DMS79 (cell line): ENCODE data around the gene CXorf49B.
"Not testable (repeated sequence)": the region's sequence is repeated elsewhere in the genome, so short reads cannot be mapped to it uniquely, and the experiment has no call there.

ENCODE experiments used
- DNase-seq: peaks from one replicate; lab custom pipeline; 2025; lab: John Stamatoyannopoulos, UW

The CXorf49B gene

DNA sequence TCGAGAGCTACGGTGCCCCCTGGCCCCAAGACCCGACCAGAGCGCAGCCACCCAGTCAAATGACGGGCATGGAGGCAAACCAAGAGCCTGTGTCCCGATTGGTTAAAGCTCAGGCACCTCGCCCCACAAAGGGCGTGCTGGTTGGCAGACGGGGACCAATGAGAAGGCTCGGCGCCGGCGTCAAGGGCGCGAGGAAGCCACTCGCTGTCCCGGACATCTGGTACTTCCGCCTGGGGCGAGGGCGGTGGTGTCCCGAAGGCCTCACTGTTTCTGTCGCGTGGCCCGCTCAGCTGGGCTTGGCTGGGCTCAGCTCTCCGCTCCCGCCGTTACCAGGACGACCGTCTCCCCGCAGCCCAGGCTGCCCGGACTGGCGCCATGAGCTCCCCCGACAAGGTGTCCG lies at the start of gene CXorf49B:
CXorf49B (plus strand) TSS at position 301 of the 400 bp plus-strand sequence; CDS start at position 376, 75 bp downstream.
- not testable (repeated sequence) for DNase-seq

DNA sequence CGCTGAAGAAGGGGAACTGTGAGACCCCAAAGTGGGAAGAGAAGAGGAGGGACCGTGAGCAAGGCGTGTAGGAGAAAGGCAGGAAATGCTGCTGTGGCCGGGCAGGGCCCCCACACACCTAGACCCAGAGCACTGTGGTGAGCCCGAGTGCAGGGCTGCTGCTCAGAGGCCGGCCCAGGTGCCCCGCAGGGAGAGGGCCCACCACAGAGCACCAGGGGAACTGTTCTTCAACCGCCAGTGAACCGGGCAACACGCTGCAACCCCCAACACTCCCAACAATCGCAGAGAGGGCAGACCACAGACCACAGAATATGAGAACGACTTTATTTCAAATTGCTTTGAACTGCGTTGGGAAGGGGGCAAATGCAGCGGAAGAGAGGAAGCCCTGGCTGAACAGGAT lies 49.1 kb upstream of the CXorf49B start:
- DNase-seq: not testable (repeated sequence)

DNA sequence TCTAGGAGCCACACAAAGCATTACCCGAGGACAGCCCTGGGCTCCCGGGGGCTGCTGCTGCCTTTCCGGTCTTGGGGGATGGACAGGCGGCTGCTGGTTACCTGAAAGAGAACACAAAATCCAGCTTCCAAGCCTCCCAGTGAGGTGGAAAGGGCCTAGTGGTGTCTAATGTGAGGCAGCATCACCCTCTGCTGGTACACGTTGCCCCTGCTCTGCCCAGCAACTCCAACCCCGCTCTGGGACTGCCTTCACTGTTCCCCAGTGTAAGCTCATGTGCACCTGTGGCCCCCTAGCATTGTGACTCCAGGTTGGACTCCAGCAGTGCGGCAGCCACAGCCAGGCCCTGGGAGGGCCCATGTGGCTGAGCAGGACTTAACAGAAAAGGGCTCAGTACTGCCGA lies 47.6 kb upstream of the CXorf49B start:
- DNase-seq: not testable (repeated sequence)

DNA sequence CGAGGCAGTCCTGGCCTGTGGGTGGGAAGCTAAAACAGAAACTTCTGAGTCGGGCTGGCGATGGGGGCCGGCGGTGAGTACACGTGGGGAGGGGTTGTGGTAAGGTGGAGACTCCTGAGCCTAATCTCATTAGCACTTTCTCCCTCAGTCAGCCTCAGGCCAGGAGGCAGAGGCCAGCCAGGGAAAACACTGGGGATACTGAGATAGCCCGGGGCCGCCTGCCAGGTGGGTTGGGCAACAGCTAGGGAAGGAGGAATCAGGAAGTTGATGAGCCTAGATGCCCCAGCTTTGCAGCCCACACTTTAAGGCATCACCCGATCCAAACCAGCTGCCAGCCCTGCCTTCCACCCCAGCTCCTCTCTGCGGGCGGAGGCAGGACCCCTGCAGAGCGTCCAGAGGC lies 46.8 kb upstream of the CXorf49B start:
- not testable (repeated sequence) for DNase-seq

DNA sequence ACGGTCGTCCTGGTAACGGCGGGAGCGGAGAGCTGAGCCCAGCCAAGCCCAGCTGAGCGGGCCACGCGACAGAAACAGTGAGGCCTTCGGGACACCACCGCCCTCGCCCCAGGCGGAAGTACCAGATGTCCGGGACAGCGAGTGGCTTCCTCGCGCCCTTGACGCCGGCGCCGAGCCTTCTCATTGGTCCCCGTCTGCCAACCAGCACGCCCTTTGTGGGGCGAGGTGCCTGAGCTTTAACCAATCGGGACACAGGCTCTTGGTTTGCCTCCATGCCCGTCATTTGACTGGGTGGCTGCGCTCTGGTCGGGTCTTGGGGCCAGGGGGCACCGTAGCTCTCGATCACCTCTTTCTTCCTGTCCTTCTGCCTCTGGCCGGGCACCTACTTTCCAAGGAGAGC lies 45.0 kb upstream of the CXorf49B start, which contains the start of gene CXorf49:
CXorf49 (minus strand) TSS at position 101 of the 400 bp plus-strand sequence. CDS start 134 bp downstream, outside the sequence.
- DNase-seq: not testable (repeated sequence)

DNA sequence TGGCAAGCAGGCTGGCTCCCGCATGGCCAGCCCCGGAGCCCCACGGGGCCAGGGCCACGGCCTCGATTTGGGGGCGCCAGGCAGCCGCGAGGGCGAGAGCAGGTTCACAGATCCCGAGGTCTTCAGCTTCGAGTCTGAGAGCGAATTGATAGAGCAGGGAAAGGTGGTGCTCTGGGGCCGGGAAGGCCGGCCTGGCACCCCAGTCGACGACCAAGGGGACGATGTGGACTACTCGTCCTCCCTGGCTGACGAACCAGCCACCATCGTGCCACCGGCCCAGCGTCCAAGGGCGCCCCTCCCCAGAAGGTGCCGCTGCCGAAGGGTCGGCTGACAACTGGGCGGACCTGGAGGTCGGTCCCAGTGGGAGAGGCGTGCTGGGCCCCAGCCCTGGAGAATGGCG lies 44.0 kb upstream of the CXorf49B start:
- not testable (repeated sequence) for DNase-seq

DNA sequence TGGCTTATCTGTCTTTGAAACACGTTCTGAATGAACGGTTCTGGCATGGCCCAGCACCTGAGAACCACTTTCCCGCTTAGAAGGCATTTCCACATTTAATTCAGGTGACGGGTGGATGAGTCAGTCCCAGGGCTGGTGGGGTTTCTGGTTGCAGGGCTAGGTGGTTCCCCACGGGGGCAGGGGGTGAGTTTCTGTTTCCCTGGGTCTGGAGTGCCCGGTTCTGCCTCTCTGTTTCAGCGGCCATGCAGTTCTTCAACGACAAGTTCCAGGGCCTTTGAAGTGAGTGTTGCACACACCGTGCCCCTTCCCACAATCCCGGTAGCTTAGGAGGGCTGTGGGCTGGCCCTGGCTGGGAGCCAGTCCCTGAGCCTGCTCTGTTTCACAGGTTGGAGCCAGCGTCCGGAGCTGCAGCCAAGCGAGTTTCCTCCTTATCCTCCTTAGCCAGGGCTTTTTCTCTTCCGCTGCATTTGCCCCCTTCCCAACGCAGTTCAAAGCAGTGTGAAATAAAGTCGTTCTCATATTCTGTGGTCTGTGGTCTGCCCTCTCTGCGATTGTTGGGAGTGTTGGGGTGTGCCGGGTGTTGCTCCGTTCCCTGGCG lies 42.8 kb upstream of the CXorf49B start:
- not testable (repeated sequence) for DNase-seq

DNA sequence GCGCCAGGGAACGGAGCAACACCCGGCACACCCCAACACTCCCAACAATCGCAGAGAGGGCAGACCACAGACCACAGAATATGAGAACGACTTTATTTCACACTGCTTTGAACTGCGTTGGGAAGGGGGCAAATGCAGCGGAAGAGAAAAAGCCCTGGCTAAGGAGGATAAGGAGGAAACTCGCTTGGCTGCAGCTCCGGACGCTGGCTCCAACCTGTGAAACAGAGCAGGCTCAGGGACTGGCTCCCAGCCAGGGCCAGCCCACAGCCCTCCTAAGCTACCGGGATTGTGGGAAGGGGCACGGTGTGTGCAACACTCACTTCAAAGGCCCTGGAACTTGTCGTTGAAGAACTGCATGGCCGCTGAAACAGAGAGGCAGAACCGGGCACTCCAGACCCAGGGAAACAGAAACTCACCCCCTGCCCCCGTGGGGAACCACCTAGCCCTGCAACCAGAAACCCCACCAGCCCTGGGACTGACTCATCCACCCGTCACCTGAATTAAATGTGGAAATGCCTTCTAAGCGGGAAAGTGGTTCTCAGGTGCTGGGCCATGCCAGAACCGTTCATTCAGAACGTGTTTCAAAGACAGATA lies 2.4 kb upstream of the CXorf49B start:
- DNase-seq: not testable (repeated sequence)

DNA sequence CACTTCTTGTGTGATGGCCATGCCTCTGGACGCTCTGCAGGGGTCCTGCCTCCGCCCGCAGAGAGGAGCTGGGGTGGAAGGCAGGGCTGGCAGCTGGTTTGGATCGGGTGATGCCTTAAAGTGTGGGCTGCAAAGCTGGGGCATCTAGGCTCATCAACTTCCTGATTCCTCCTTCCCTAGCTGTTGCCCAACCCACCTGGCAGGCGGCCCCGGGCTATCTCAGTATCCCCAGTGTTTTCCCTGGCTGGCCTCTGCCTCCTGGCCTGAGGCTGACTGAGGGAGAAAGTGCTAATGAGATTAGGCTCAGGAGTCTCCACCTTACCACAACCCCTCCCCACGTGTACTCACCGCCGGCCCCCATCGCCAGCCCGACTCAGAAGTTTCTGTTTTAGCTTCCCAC lies 1.7 kb downstream of the CXorf49B start:
- not testable (repeated sequence) for DNase-seq

DNA sequence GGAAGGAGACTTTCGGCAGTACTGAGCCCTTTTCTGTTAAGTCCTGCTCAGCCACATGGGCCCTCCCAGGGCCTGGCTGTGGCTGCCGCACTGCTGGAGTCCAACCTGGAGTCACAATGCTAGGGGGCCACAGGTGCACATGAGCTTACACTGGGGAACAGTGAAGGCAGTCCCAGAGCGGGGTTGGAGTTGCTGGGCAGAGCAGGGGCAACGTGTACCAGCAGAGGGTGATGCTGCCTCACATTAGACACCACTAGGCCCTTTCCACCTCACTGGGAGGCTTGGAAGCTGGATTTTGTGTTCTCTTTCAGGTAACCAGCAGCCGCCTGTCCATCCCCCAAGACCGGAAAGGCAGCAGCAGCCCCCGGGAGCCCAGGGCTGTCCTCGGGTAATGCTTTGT lies 2.5 kb downstream of the CXorf49B start:
- DNase-seq: not testable (repeated sequence)

DNA sequence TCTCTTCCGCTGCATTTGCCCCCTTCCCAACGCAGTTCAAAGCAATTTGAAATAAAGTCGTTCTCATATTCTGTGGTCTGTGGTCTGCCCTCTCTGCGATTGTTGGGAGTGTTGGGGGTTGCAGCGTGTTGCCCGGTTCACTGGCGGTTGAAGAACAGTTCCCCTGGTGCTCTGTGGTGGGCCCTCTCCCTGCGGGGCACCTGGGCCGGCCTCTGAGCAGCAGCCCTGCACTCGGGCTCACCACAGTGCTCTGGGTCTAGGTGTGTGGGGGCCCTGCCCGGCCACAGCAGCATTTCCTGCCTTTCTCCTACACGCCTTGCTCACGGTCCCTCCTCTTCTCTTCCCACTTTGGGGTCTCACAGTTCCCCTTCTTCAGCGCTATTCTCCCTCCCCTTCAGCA lies 4.0 kb downstream of the CXorf49B start:
- not testable (repeated sequence) for DNase-seq

DNA sequence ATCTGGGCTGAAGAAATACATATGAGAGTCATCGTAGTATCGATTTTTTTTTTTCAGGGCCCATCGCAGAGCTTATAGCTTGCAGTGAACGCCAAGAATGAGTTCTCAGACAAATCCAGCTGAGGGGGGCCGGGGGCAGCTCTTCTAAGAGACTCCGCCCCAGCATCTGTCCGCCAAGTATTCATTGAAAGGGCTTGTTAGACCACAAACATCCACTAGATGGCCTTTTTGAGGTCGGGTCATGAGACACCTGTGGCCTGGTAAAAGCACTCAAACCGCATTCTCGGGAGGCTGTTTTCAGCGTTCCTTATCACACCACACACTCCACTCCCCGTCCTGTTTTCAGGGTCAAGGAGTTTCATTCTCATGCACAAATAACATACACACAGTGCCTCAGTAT lies 15.2 kb downstream of the CXorf49B start:
- not testable (repeated sequence) for DNase-seq

DNA sequence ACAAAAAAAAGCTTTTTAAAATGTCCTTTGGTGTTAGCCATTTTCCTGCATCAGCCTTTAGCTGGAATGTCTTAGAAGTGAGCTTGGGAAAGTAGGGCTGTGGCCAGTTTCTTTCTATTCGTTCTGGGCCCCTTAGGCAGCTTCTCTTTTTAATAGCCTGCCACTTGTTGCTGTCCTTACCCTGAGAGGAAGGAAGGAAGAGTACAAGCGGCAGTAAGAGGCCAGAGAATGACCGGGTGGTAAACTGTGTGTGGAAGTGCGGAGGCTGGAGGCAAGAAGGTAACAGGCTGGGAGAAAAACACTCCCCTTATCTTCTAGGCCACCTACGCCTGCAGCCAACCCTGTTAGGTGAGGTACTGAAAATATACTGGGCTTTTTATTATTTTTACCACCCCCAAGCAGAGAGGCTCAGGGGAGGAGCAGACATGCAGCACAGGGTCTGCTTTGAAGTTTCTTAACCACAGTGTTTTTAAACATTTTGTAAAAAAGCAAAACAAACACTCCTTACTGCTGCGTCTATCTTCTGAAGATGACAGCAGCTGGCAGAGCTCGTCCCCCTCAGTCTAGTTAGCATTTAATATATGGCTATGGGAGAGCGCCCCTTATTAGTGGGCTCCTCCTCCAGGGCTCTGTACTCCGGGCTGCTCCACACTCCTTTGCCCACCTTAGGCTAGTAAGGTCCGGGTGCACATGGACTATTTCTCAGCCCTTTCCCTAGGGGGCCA lies 19.2 kb downstream of the CXorf49B start:
- DNase-seq: not testable (repeated sequence)

DNA sequence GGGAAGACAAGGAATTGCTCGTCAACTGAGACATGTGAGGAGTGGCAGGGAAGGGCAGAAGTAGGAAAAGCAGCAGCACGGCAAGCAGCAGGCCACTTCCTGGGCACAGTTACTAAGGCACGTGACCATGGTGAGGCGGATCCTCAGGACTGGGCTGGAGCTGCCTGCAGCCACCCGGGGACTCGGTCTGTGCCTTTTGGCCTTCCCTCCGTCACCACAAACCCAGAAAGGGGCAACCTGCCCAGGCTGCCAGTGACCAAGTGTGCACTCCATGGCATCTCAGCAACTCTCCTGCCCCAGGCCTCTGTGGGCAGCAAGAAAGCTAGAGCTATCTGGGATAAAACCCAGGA lies 19.8 kb downstream of the CXorf49B start:
- not testable (repeated sequence) for DNase-seq

DNA sequence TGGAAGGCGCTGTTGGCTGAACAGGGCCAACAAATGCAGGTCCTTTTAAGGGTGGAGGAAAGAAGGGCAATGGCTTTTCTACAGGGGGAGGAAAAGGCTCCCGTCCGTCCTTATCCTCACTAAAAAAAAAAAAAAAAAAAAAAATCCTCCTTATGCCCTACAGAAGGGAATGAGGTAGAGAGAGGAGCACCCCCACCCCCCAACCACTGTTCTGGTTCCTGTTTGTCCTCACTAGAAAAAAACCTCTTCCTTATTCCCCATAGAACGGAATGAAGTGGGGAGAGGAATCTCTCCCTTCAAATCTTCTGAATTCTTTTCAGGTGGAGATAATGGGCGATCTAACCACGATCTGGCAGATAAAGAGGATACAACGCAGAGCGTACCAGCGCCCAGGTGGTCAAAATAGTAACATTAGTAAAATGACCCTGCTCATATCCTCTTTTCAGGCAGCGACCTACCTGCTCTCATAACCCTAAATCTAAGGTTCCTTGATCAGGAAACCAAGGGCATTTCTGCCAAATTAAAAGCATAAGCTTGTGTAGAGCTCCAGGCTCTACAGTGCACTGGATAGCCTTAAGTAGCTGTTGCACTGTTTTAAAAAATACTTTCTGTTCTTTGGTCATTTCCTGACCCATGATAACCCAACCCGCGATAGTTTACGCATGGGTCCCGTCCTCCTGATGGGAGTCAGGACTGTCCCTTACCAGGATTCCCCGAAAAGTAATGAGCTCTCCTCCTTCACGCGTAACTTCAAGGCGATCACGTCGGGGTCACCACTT lies 20.6 kb downstream of the CXorf49B start:
- DNase-seq: not testable (repeated sequence)

DNA sequence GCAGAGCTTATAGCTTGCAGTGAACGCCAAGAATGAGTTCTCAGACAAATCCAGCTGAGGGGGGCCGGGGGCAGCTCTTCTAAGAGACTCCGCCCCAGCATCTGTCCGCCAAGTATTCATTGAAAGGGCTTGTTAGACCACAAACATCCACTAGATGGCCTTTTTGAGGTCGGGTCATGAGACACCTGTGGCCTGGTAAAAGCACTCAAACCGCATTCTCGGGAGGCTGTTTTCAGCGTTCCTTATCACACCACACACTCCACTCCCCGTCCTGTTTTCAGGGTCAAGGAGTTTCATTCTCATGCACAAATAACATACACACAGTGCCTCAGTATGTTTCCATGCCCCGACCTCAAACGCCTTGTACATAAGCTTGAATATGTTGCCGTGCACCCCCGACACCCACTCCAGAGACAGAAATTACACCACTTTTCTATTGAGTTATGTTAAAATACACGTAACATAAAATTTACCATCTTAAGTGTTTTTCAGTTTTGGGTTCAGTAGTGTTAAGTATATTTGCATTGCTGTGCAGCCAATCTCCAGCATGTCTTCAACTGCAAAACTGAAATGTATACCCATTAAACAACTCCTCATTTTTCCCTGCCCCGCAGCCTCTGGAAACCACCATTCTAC lies 21.3 kb downstream of the CXorf49B start:
- not testable (repeated sequence) for DNase-seq

DNA sequence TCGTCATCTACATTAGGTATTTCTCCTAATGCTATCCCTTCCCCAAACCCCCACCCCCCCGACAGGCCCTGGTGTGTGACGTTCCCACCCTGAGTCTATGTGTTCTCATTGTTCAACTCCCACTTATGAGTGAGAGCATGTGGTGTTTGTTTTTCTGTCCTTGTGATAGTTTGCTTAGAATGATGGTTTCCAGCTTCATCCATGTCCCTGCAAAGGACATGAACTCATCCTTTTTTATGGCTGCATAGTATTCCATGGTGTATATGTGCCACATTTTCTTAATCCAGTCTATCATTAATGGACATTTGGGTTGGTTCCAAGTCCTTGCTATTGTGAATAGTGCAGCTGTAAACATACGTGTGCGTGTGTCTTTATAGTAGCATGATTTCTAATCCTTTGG lies 43.3 kb downstream of the CXorf49B start:
- not testable (repeated sequence) for DNase-seq

DNA sequence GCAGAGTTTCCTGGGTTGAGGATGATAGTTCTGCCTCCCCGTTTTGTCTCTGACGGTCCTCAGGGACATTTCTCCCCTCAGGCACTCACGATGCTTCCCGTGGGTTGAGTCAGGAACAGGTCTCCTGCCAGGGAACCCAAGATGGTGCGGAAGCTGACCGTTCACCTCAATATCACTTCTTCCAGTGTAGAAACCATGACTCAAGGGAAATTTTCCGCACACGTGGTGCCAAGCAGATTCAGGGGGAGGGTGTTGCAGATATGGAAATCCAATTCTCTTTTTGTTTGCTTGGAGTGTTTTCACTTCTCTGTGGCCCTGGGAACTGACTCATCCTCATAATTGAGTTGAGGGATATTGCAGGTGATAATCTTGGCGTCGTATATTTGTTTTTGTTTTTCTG lies 46.7 kb downstream of the CXorf49B start:
- DNase-seq: no peak

DNA sequence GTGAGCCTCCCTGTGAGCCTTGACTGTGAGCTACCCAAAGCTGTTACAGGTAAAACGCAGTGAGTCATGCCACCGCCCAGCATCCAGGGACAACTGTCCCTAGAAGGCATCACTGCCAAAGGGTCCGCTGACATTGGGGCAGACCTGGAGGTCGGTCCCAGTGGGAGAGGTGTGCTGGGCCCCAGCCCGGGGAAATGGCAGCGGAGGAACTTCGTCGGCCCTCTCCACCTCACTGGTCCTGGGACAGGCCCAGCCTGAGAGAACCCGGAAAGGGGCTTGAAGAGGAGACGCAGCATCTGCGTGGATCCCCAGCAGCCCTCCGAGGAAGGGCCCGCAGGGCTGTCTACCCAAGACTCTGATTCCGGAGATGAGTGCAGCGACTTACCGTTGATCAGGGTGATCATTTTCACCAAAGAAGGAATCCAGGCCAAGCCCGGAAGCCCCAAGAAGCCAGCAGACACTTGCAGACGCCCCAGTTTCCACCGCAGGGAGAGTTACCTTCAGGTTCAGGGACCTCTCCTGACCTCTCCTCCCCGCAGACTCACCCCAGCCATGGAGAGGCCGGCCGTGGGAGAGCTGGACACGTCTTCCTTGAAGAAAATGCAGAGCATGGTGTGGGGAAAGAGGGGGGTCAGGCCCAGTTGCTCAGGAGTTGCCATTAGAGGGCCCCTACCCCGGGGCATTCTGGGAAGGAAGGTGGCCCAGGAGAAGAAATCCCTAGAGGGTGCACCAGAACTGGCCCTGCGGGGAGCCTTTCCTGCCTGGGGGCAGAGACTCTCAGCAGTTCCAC lies 51.2 kb downstream of the CXorf49B start:
- no peak for DNase-seq

DNA sequence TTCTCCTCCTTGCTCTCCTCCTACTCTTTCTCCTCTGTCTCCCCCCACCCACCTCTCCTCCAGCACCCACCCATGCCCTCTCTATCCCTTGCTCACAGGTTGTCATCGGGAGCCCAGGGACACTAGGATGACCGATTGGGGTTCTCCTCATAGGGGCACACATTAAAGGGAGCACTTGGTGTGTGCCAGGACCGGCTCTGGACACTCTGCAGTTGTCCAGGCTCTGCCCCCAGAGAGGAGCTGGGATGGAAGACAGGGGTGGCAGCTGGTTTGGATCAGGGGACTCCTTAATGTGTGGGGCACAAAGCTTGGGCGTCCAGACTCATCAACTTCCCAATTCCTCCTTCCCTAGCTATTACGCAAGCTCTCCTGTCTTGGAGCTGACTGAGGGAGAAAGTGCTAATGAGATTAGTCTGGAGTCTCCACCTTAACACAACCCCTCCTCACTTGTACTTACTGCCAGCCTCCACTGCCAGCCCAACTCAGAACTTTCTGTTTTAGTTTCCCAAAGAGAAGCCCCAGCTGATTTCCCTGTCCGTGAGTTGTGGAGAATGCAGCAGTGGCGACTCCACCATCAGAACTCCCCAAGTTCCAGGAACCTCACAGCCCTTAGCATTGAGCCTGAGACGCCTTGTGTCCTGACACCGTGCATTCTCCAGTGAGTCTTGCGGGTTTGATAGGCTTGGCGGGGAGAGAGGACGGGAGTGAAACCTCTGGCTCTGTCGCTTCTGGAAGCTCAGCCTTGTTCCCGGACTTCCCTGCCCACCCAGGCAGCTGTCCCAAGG lies 52.2 kb downstream of the CXorf49B start:
- DNase-seq: no peak

DNA sequence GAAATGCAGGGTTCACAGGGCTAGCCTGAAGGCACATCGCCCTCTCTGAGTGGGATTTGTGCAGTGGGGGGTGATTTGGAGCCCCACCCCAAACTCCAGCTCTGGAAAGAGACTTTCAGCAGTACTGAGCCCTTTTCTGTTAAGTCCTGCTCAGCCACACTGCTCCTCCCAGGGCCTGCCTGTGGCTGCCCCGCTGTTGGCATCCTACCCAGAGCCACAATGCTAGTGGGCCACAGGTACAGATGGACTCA lies 52.7 kb downstream of the CXorf49B start:
- DNase-seq: no peak
